TTC549 (cell line): ENCODE data around the gene CAMK1D.
A peak's percentile ranks its signal among the peaks of the same experiment; 100 is the strongest.

Experiments used
- FAIRE-seq: peaks from 2 replicates; lab custom pipeline; 2012; peaks lifted over from hg19 to GRCh38; lab: Jason Lieb, UNC

Gene CAMK1D

GRCh38 chr10:12631216-12631615 is 281.9 kb downstream of the CAMK1D start:
- FAIRE-seq, result no peak

- no peak for FAIRE-seq
These were observed 282.6 kb downstream of the CAMK1D start for GRCh38 chr10:12631787-12632562.

- FAIRE-seq, result no peak
These were observed 284.7 kb downstream of the CAMK1D start for GRCh38 chr10:12633776-12634620.

GRCh38 chr10:12634621-12634931 is 285.2 kb downstream of the CAMK1D start:
- FAIRE-seq, result no peak

DNA sequence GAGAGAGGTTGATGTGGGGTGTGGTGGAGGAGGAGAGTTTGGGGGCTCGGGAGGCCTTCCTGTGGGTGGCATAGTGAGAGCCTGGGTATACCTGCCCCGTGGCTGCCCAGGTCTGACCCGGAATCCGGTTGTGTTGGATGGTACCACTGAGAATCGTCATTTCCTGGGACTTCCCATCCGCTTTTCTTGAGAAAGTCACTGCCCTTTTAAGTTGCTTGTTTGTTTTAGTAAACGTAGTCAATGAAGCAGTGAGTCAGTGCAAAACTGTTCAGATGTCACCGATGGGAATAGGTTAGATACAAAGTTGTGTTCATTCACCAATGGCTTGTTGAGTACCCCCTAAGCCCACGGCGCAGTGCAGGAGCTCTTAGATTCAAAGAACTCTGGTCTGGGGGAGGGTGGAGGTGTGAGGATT is 285.8 kb downstream of the CAMK1D start:
- FAIRE-seq, result no peak

GRCh38 chr10:12636571-12636970 is 287.2 kb downstream of the CAMK1D start:
- FAIRE-seq, result no peak

DNA sequence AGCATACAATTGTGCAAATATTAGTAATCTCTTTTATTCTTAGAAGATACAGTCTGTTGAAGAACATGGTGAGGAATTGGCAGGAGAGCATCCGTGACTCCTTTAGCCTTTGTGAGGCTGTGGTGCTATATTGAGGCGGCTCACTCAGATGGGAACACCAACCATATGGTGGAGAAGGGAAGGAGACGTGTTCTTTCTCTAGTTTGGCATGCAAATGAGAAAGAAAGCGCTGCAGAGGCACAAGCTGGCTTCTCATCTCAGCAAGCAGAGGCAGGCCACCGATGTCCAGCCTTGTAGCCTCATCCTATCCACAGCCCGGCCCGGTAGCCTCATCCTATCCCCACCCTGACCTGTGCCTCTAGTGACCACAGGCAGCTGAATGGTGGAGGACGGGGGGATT is 288.3 kb downstream of the CAMK1D start:
- no peak for FAIRE-seq

- no peak for FAIRE-seq
These were observed 288.8 kb downstream of the CAMK1D start for GRCh38 chr10:12638103-12638502.

DNA sequence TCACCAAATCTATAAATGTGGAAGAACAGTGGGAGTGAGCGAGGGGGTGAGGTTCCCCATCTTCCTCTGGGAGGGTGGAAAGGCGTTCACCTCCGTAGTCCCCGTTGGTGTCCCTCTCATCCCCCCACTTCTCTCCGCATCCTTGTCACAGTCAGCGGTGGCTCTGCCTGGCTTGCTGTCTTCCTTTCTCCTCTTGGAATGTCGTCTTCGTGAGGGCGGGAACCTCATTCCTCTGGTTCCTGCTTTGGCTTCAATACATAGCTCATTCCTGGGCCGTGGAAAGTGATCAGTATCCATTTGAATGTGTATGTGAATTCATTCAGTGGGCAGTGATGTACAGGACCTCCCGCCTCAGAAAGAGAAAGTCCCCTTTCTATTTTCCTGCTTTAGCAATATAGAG is 289.4 kb downstream of the CAMK1D start:
- no peak for FAIRE-seq

DNA sequence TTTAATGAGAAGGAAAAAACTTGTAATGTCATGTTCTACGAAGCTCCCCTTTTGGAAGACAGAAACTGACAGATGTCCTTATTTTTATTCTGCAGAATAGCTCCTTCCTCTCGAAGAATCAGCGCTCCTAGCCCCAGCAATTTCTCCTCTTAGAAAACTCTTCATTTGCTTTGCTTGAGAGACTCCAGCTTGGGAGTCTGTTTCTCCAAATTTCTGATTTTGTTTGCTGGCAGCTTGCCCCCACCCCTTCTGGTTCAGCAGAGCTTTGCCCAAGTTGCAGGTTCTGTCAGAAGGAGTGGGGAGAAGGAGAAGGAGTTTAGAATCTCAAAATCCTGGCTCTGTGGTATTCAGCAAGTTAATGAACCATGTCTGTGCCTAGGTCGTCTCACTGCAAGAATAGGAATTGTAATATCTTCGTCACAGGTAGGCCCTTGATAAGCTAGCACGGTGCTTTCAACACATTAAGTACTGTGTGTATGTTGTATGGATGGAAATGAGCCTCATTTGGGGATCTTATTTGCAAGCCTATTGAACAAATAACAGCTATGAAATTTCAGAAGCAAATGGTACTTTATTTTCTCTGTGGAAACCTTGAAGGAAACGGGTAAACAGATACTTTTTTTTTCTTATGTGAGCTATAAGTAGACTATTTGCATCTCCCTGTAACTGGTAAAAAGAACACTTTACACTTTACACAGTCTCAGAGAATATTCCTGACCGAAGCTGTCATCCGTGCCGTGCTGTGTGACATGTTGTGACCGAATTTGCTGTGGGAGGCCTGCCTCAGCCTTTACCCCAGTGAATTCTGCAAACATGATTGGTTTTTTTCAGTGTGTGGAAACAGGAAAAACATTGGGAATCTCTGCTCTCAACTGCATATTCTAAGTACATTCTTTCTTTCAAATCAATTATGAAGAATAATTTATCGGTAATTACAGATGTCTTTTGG is 290.9 kb downstream of the CAMK1D start:
- no peak for FAIRE-seq

DNA sequence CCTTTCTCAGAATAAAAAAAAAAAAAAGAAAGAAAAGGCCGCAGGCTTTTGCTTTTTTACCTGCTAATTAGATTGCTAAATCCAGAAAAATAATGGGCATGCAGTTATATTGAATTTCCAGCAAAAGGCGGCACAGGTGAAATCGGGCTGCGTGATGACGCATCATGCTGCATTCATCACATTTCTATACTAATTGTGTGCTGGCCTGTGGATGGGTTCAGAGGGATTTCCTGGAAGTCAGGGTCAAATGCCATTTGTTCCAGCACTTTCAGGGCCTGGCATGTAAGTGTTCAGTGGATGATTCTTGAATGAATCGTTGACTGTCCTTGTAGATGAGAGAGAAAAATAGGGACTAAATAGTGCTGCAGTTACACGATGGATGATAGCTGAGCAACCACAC is 292.7 kb downstream of the CAMK1D start:
- no peak for FAIRE-seq

- no peak for FAIRE-seq
These were observed 293.9 kb downstream of the CAMK1D start for GRCh38 chr10:12643279-12643678.

DNA sequence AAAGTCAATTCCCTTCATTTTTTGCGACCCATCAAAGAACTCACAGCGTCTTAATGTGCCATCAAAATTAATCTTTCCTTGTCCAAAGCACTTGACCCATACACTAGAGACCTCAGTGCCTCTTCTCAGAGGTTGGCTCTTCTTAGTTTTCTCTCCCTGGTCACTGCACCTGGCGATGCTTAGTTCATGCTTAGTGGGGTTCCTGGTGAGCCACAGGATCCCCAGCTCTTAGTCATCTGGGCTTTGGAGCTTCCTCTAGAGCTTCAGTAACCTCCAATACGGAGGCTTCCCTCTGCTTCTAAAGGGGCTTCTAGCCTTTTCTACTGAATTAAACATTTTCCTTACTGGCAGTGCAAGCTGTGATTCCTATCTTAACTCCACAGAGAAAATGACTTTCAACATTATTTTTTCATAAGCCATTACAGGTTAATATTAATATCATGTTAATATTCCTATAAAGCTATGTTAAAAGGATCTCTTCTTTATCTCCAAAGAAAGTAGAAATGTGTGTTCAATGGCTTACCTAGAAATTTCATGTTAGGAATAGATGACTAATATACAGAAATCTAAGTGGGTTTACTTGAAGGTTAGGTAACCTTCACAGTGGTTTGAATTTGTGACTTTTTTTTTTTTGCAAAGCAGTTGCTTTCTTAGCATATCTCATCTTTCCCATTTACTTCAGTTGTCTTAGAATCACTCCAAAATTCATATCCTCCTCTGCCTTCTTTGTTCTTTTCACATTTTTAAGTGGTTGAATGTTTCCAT is 295.2 kb downstream of the CAMK1D start:
- FAIRE-seq, result no peak

DNA sequence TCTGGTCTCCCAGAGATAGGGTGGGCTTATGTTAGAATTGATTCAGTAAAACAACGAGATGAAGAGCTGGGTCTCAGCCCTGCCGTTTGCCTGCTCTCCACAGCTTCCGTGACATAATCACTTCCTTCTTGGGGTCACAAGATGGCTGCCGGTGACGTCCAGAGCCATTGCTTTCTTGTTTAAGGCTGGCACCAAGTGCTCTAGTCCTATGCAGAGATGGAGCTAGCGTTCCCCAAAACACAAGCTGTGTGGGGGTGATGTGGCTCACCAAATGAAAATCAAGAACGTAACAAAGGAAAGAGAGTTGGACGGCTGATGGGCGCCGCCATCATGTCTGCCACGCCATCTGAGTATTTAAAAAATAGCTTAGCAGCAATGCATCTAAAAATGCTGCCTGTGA is 296.1 kb downstream of the CAMK1D start:
- no peak for FAIRE-seq

GRCh38 chr10:12649012-12649584 is 299.8 kb downstream of the CAMK1D start:
- no peak for FAIRE-seq

- no peak for FAIRE-seq
These were observed 300.8 kb downstream of the CAMK1D start for GRCh38 chr10:12650122-12650521.

DNA sequence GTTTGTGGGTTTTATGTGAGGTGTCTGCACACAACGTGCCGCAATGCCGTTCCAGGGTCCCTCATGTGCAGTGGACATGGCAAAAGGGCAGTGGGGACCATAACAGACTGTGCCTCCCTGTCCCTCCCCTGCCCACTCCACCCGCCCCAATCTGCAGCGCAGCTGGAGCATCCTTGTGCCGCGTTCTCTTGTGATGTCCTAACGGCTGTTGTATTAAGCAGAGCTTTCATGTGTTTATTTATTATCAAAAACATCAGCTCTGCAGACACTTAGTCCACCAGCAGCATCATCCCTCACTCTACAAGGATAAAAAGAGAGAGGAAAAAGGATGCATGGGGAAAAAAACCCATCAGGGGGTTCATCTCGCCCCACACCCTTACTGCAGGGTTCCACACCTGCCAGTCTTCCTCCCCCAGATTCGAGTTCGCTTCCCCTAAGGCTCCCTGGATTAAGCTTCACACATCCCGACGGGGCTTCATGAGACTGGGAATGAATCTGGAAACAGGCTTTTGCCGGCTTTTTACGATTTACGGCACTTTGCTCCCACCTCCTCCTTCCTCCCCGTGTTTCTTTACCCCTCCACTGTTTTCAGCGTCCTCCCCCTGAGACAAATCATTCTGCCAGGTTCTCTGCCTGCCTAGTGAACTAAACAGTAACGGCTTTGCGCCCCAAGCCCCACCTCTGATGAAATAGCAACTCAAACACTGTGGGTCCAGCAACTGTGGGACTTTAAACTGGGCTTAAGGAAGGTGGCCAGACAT is 301.4 kb downstream of the CAMK1D start:
- no peak for FAIRE-seq

DNA sequence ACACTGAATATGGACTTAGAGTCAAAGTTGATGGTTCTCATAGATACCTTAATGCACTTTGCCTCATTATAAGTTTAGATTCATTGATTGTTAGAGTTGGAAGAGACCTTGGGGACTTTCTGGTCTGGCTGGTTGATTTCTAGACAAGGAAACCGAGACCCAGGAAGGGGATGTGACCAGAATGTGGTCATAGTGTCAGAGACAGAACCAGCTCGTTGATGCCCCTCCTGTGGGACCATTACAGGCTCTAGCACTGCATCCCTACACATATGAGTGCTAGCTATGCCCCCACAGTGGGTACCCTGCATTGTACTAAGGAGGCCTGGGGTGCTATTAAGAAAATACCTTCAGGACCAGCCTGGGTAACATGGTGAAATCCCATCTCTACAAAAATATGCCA is 306.6 kb downstream of the CAMK1D start:
- FAIRE-seq, result no peak

GRCh38 chr10:12656518-12657142 is 307.3 kb downstream of the CAMK1D start:
- peak; percentile 93 for FAIRE-seq

- FAIRE-seq, result no peak
These were observed 308.1 kb downstream of the CAMK1D start for GRCh38 chr10:12657489-12657888.
